NT2/D1 (cell line): Measurements from ENCODE around the gene ROBO1.

Experiments
- DNase-seq: peaks from one replicate; pipeline ENCODE4 v3.0.0-alpha.2; 2011; ENCODE audit warnings: low read depth, low spot score
- H3K27me3 ChIP-seq: 2 replicates; pipeline ENCODE4 v1.6.0; 2011; ENCODE audit warnings: mild to moderate bottlenecking; ENCODE audit not compliant: insufficient read length, insufficient read depth
- H3K36me3 ChIP-seq: 2 replicates; pipeline ENCODE4 v1.6.1; 2011; ENCODE audit warnings: mild to moderate bottlenecking, low read length, mixed read lengths; ENCODE audit not compliant: insufficient read depth, insufficient read length
- H3K4me1 ChIP-seq: 2 replicates; pipeline ENCODE4 v1.5.1; 2011; ENCODE audit not compliant: insufficient read depth, insufficient read length
- H3K4me3 ChIP-seq: 2 replicates; pipeline ENCODE4 v1.5.1; 2011; ENCODE audit warnings: low read depth; ENCODE audit not compliant: insufficient read length
- H3K9ac ChIP-seq: 2 replicates; pipeline ENCODE4 v1.6.0; 2011; ENCODE audit warnings: low read depth; ENCODE audit not compliant: insufficient read length
- H3K9me3 ChIP-seq: 2 replicates; pipeline ENCODE4 v1.5.1; 2011; ENCODE audit warnings: mild to moderate bottlenecking, low read length; ENCODE audit not compliant: insufficient read depth
- SUZ12 ChIP-seq: IDR thresholded peaks from 2 replicates; pipeline ENCODE4 v1.6.1; 2011; ENCODE audit not compliant: insufficient read length, insufficient read depth; ENCODE audit errors: extremely low read depth
- YY1 ChIP-seq: IDR thresholded peaks from 2 replicates; pipeline ENCODE4 v1.6.1; 2011; ENCODE audit not compliant: insufficient read length, insufficient read depth
- ZNF274 ChIP-seq: IDR thresholded peaks from 2 replicates; pipeline ENCODE4 v1.6.1; 2011; ENCODE audit warnings: mild to moderate bottlenecking, low read depth, low read length

Gene ROBO1

DNA sequence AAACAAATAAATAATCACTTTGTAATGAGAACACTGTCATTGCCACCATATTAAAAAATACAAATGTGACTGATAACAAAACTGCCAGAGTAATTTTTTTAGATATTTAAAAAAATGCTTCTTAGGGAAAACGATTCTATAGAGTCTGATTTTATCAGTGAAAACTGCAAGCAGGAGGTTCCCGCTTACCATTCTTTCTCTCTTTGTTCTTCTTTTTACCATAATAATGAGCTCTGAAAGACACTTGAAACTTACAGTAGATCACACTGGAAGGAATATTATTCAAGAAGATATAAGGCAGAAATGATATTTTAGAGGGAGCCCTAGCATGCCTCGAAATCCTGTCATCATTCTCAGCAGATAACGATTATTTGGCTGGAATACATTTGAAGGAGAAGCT, 701.3 kb downstream of the ROBO1 start:
- no peak for DNase-seq
- TF ChIP-seq SUZ12 = no peak
- TF ChIP-seq ZNF274 = no peak
- TF ChIP-seq YY1 = no peak
- H3K4me1 ChIP-seq = no peaks in the 10 kb centered on the region

GRCh38 chr3:79063624-79064023, 704.2 kb downstream of the ROBO1 start:
- no peak overlapping the region for H3K4me3 ChIP-seq
- DNase-seq = no peak
- H3K4me1 ChIP-seq = no peaks in the 10 kb centered on the region
- H3K9ac ChIP-seq = no peak overlapping the region
- H3K9me3 ChIP-seq = no peaks in the 10 kb centered on the region
- H3K36me3 ChIP-seq = no peaks in the 10 kb centered on the region
- TF ChIP-seq ZNF274 (no peak), YY1 (no peak), SUZ12 (no peak)
- no peaks in the 10 kb centered on the region for H3K27me3 ChIP-seq

More for the DNA sequence above, 701.3 kb downstream of the ROBO1 start:
- Histone ChIP-seq H3K9me3 (no peaks in the 10 kb centered on the region), H3K9ac (no peak overlapping the region), H3K4me3 (no peak overlapping the region), H3K27me3 (no peaks in the 10 kb centered on the region), H3K36me3 (no peaks in the 10 kb centered on the region)

- peaks cover 8% of the 10 kb centered on the region for H3K9me3 ChIP-seq
- no peaks in the 10 kb centered on the region for H3K27me3 ChIP-seq
- DNase-seq = no peak
- H3K36me3 ChIP-seq = no peaks in the 10 kb centered on the region
- H3K4me1 ChIP-seq = no peaks in the 10 kb centered on the region
- no peak overlapping the region for H3K4me3 ChIP-seq
- TF ChIP-seq SUZ12 (no peak), YY1 (no peak), ZNF274 (no peak)
- no peak overlapping the region for H3K9ac ChIP-seq
These were observed 710.0 kb downstream of the ROBO1 start for GRCh38 chr3:79057756-79058155.

GRCh38 chr3:79056498-79056897, 711.3 kb downstream of the ROBO1 start:
- H3K4me1 ChIP-seq = no peaks in the 10 kb centered on the region
- H3K4me3 ChIP-seq = no peak overlapping the region
- H3K36me3 ChIP-seq = no peaks in the 10 kb centered on the region
- H3K9me3 ChIP-seq = peaks cover 21% of the 10 kb centered on the region
- TF ChIP-seq ZNF274 = no peak
- TF ChIP-seq SUZ12 = no peak
- no peak for TF ChIP-seq YY1
- no peaks in the 10 kb centered on the region for H3K27me3 ChIP-seq
- H3K9ac ChIP-seq = no peak overlapping the region
- no peak for DNase-seq

DNA sequence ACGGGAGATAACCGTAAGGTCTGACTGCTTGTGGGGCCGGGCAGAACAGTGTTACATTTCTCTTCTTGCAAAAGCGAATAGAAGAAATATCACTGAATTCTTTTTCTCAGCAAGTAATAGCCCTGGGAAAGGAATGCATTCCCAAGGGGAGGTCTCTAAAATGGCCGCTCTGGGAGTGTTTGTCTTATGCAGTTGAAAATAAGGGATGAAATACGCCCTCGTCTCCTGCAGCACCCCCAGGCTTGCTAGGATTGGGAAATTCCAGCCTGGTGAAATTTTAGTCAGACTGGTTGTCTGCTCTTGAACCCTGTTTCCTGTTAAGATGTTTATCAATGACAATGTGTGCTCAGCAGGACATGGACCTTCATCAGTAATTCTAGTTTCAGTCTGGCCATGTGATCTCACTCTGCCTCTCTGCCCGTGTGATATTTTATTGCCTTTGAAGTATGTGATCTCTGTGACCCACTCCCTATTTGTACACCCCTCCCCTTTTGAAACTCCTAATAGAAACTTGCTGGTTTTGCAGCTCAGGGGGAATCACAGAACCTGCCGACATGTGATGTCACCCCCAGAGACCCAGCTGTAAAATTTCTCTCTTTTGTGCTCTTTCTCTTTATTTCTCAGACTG, 715.6 kb downstream of the ROBO1 start:
- H3K4me3 ChIP-seq = no peak overlapping the region
- DNase-seq = no peak
- no peak overlapping the region for H3K9ac ChIP-seq
- H3K4me1 ChIP-seq = no peaks in the 10 kb centered on the region
- TF ChIP-seq YY1 = no peak
- no peak for TF ChIP-seq SUZ12
- no peak for TF ChIP-seq ZNF274
- no peaks in the 10 kb centered on the region for H3K36me3 ChIP-seq
- no peaks in the 10 kb centered on the region for H3K27me3 ChIP-seq
- peaks cover 22% of the 10 kb centered on the region for H3K9me3 ChIP-seq

DNA sequence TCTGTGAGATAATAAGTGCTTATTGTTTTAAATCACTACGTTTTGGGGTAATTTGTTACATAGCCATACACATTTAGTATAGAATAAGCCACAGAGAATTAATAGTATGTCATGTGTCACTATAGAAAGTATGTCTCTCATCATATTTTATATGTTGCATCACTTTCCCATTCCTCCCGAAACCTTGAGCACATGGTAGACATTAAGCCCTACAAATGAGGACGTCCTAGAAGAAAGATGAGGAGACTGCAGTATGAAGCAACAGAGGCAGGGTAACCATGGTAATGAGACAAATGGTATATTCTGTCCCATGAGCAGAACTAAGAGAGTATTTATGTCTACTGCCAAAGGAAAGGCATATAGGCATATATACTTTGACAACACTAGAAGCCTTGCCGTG, 720.2 kb downstream of the ROBO1 start:
- H3K36me3 ChIP-seq = no peaks in the 10 kb centered on the region
- H3K27me3 ChIP-seq = no peaks in the 10 kb centered on the region
- H3K4me3 ChIP-seq = no peak overlapping the region
- TF ChIP-seq SUZ12 = no peak
- TF ChIP-seq YY1 = no peak
- TF ChIP-seq ZNF274 = no peak
- peaks cover 11% of the 10 kb centered on the region for H3K9me3 ChIP-seq
- DNase-seq = no peak
- no peaks in the 10 kb centered on the region for H3K4me1 ChIP-seq
- H3K9ac ChIP-seq = no peak overlapping the region

- no peak for DNase-seq
- H3K9me3 ChIP-seq = no peaks in the 10 kb centered on the region
- TF ChIP-seq ZNF274 (no peak), YY1 (no peak), SUZ12 (no peak)
- no peaks in the 10 kb centered on the region for H3K36me3 ChIP-seq
- H3K27me3 ChIP-seq = no peaks in the 10 kb centered on the region
- H3K4me1 ChIP-seq = no peaks in the 10 kb centered on the region
- H3K9ac ChIP-seq = no peak overlapping the region
- no peak overlapping the region for H3K4me3 ChIP-seq
These were observed 726.2 kb downstream of the ROBO1 start for GRCh38 chr3:79041621-79042020.
